Stimulated activated CD4-positive, alpha-beta T cell treated with anti-CD3 and anti-CD28 coated beads, Interleukin-4, amount 100 ng/mL, for 1 hour (primary cell): ENCODE results near the gene IFIT2.
"Not testable (repeated sequence)": the region's sequence is repeated elsewhere in the genome, so short reads cannot be mapped to it uniquely, and the experiment has no call there.

ENCODE experiments used
- DNase-seq: peaks from one replicate; pipeline ENCODE4 v3.0.0-alpha.2; 2020

The IFIT2 gene

GRCh38 chr10:89280508-89280907 is 21.3 kb upstream of the IFIT2 start:
- DNase-seq: no peak

GRCh38 chr10:89281606-89282395 is 20.0 kb upstream of the IFIT2 start:
- no peak for DNase-seq

- no peak for DNase-seq
These were observed 18.6 kb upstream of the IFIT2 start for GRCh38 chr10:89283025-89283935.

GRCh38 chr10:89283936-89284475 is 17.8 kb upstream of the IFIT2 start:
- no peak for DNase-seq

- not testable (repeated sequence) for DNase-seq
These were observed 17.1 kb upstream of the IFIT2 start for GRCh38 chr10:89284711-89285110.

- not testable (repeated sequence) for DNase-seq
These were observed 16.5 kb upstream of the IFIT2 start for GRCh38 chr10:89285303-89285702.

- no peak for DNase-seq
These were observed 7.1 kb upstream of the IFIT2 start for GRCh38 chr10:89294721-89295239.

- DNase-seq: no peak
These were observed 6.2 kb upstream of the IFIT2 start for GRCh38 chr10:89295597-89295996.

GRCh38 chr10:89296220-89296648 is 5.6 kb upstream of the IFIT2 start:
- DNase-seq: no peak

- DNase-seq: no peak
These were observed 4.5 kb upstream of the IFIT2 start for GRCh38 chr10:89297356-89297755.

GRCh38 chr10:89297791-89298190 is 4.1 kb upstream of the IFIT2 start:
- DNase-seq: no peak

GRCh38 chr10:89299031-89299430 is 2.8 kb upstream of the IFIT2 start:
- DNase-seq: no peak

GRCh38 chr10:89301232-89301631 is 614 bp upstream of the IFIT2 start:
- no peak for DNase-seq

GRCh38 chr10:89302625-89303024 is 779 bp downstream of the IFIT2 start:
- no peak for DNase-seq

GRCh38 chr10:89303161-89303560 is 1.3 kb downstream of the IFIT2 start:
- DNase-seq: no peak

GRCh38 chr10:89304026-89304425 is 2.2 kb downstream of the IFIT2 start:
- DNase-seq: no peak

GRCh38 chr10:89304446-89304845 is 2.6 kb downstream of the IFIT2 start:
- DNase-seq: no peak

GRCh38 chr10:89304925-89305324 is 3.1 kb downstream of the IFIT2 start:
- DNase-seq: no peak

- no peak for DNase-seq
These were observed 4.1 kb downstream of the IFIT2 start for GRCh38 chr10:89305766-89306433.

- no peak for DNase-seq
These were observed 4.8 kb downstream of the IFIT2 start for GRCh38 chr10:89306434-89307268.

- no peak for DNase-seq
These were observed 5.4 kb downstream of the IFIT2 start for GRCh38 chr10:89307269-89307577.

GRCh38 chr10:89308266-89308665 is 6.4 kb downstream of the IFIT2 start:
- DNase-seq: no peak
